Suprapubic skin (tissue), 4 donors: ENCODE data around the gene CPNE2.

ENCODE experiments used
- POLR2A ChIP-seq, 2 donors: fragments of 450-650 bp; IDR thresholded peaks; one replicate each; pipeline ENCODE4 v1.6.1; 2017; ENCODE audit warnings: antibody characterized with exemption in 2 of 2, mild to moderate bottlenecking in 2 of 2, moderate library complexity in 2 of 2
- POLR2AphosphoS5 ChIP-seq, 3 donors: sonication (generic); formaldehyde crosslinking; IDR thresholded peaks; one replicate each; pipeline ENCODE4 v1.6.1; 2017; ENCODE audit warnings: antibody characterized with exemption in 3 of 3

- TF ChIP-seq POLR2A (IDR thresholded peaks at IDR 0.05) = no peak
- no peak for TF ChIP-seq POLR2AphosphoS5 (IDR thresholded peaks at IDR 0.05)
Observed at GRCh38 chr16:57106767-57107166, 14.4 kb downstream of the CPNE2 start.
